Stimulated activated naive CD4-positive, alpha-beta T cell treated with Interleukin-2 at 50 U/mL for 16 hours (primary cell): ENCODE results near the gene HBB.

Source experiments
- DNase-seq: peaks from one replicate; lab custom pipeline; 2025; lab: John Stamatoyannopoulos, UW

Gene HBB

DNA sequence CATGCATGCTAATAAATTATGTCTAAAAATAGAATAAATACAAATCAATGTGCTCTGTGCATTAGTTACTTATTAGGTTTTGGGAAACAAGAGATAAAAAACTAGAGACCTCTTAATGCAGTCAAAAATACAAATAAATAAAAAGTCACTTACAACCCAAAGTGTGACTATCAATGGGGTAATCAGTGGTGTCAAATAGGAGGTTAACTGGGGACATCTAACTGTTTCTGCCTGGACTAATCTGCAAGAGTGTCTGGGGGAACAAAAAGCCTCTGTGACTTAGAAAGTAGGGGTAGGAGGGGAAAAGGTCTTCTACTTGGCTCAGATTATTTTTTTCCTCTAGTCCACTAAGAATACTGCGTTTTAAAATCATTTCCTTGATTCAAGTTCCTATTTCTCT, 810 bp upstream of the HBB start:
- DNase-seq: no peak

DNA sequence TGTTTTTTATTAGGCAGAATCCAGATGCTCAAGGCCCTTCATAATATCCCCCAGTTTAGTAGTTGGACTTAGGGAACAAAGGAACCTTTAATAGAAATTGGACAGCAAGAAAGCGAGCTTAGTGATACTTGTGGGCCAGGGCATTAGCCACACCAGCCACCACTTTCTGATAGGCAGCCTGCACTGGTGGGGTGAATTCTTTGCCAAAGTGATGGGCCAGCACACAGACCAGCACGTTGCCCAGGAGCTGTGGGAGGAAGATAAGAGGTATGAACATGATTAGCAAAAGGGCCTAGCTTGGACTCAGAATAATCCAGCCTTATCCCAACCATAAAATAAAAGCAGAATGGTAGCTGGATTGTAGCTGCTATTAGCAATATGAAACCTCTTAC, 1.4 kb downstream of the HBB start:
- DNase-seq: no peak

- no peak for DNase-seq
Observed at GRCh38 chr11:5224538-5225479, 2.1 kb downstream of the HBB start.

DNA sequence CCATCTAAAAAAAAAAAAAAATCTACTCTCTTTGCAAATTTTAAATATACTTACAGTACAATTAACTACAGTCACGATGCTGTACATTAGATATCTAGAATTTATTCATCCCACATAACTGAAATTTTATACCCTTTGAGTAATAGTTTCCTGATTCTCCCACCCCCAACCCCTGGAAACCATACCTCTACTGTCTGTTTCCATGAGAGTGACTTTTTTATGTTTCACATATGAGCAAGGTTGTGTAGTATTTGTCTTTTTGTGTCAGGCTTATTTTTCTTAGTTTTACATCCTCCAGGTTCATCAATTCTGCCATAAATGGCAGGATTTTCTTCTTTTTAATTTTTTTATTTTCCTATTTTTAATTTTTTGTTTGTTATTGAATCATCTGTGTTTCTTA, 3.2 kb downstream of the HBB start:
- no peak for DNase-seq

DNA sequence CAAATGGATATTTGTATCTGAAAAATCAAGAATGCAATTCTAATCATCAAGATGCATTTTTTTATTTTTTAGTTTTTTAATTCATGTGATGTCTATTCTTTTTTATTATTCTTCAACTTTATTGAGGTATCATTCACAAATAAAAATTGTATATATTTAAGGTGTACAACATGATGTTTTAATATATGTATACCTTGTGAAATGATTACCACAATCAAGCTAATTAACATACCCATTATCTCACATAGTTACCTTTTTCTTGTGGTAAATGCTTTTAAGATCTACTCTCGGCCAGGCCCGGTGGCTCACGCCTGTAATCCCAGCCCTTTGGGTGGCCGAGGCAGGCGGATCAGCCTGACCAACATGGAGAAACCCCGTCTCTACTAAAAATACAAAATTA, 3.7 kb downstream of the HBB start:
- DNase-seq: no peak

- DNase-seq: no peak
Observed at GRCh38 chr11:5210376-5210885, 16.4 kb downstream of the HBB start.

DNA sequence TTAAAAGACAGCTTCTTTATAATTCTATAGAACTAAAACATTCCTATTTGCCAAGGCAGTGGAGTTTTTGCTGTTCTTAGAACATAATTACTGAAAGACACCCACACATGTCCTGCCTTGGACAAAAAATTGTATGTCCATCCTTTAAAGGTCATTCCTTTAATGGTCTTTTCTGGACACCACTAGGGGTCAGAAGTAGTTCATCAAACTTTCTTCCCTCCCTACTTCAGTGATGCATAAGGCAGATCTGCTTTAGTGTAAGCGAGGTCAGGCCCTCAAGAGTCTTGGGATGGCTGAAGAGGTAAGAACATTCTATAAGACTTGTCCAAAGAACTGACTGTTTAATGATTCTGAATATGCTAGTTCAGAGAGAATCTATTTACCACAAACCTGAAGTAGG, 22.1 kb downstream of the HBB start:
- no peak for DNase-seq

GRCh38 chr11:5203366-5203765, 23.5 kb downstream of the HBB start:
- DNase-seq: no peak

DNA sequence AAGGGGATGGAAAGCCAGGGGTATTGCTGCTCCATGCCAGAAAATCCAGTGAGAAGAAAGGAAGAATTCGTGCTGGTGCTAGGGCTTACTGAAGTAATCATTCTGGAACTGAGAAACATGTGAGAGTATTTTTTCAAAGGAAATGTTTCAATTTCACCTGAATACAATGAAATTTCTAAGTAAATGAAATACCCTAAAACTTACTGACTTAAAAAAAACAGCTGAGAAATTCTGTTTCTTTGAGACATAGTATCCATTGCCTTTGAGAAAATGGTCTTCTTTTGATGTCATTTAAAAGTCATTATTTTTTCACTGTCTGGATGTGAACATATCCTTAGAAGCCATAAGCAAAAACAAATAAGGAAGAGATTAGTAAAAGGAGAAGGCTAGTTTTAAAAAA, 26.3 kb downstream of the HBB start, which contains the start of gene OR51V1:
OR51V1 (minus strand) TSS at position 101 of the 400 bp plus-strand sequence; CDS start at position 101, 0 bp downstream.
- DNase-seq: no peak

- no peak for DNase-seq
Observed at GRCh38 chr11:5198285-5198684, 28.6 kb downstream of the HBB start.

DNA sequence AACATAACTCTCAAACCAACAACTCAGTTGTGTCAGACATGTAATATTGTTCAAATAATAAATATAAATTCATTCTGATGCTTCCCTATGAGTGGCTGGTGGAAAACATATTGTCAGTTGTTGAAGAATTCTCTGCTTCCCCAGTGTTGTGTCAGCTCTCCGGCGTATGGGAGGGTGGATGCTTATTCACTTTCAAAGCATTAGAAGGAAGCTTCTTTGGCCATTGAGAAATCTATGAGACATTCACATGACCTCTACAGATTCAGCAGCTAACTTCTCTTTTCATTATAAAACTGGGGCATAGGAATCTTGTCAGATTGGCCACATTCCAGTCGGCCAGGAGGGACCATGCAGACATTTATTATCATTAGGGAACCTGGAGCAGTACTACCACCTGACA, 29.3 kb downstream of the HBB start:
- DNase-seq: no peak

GRCh38 chr11:5196731-5197130, 30.1 kb downstream of the HBB start:
- DNase-seq: no peak

DNA sequence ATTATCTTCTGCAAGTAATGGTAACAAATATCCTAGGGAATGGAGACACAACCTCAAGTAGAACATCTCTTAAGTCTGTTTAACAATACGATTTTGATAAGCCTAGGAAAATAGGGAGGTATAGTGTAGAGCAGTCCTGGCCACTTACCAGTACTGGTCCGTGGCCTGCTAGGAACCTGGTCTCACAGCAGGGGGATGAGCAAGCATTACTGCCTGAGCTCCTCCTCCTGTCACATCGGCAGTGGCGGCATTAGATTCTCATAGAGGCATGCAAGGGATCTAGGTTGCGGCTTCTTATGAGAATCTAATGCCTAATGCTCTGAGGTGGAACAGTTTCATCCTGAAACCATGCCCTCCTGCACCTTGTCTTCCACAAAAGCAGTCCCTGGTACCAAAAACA, 30.8 kb downstream of the HBB start:
- no peak for DNase-seq

- no peak for DNase-seq
Observed at GRCh38 chr11:5192738-5193137, 34.1 kb downstream of the HBB start.

- DNase-seq: no peak
Observed at GRCh38 chr11:5188201-5188600, 38.7 kb downstream of the HBB start.

DNA sequence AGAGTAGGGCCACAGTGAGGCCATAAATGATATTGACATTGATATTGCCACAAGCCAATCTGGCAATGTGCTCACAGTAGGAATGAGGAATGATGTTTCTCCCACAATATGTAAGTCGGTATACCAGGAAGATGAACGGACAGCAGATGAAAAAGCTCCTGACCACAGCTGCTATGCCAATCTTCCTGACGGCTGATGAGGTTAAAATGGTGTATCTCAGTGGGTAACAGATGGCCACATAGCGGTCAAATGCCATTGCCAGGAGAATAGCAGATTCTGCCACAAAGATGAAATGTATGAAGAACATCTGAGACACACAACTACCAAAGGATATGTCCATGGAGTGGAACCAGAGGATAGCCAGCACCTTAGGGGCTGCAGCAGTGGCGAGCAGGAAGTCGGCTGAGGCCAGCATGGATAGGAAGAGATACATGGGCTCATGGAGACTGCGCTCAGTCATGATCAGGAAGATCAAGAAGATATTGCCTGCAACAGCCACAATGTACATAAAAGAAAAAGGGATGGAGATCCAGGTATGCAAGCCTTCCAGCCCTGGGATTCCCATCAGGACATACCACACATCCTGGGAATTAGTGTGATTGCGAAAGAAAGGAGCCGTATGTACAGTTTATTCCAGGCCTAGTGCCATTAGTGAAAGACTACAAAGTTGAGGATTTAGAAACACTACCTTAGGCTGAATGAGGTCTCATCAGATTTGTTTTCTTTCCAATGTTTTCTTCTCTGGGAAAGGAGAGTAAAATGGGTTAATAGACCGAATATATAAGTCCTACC, 48.6 kb downstream of the HBB start:
- DNase-seq: no peak
